ENCODE results near the gene PWWP2B.

GRCh38 chr10:132452651-132453469 lies 55.9 kb downstream of the PWWP2B start:
- no peak for TF ChIP-seq EZH2 (IDR thresholded peaks at IDR 0.05; ENCODE audit: insufficient read depth, low read length)
- peak; percentile 48 for TF ChIP-seq CTCF (IDR thresholded peaks at IDR 0.05; ENCODE audit: insufficient read depth, low read depth, low read length)
